NK-92 (cell line): ENCODE data around the gene TTC21B.

Experiments
- DNase-seq: peaks from one replicate; lab custom pipeline; 2025; ENCODE audit not compliant: unreplicated experiment; lab: John Stamatoyannopoulos, UW

Gene TTC21B

GRCh38 chr2:165927353-165927752 is 26.2 kb downstream of the TTC21B start:
- no peak for DNase-seq

- DNase-seq = no peak
Observed at GRCh38 chr2:165924946-165925345, 28.6 kb downstream of the TTC21B start.

DNA sequence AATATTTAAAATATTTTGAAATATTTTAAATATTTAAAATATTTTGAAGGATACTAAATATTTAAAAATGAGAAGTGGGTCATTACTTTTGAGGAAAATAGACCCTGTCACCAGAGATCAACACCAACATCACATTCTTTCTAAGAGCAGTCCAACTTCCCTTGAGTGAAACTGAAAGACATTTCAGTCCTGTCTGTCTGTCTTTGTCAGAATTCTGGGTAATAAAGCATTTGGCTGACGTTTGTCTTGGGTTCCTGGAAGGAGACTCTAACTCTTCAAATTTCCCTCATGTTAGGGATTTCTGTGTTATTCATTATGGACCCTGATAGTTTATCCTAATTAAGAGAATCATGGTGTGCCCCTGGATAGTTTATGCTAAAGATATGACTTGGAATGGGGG is 32.8 kb downstream of the TTC21B start:
- no peak for DNase-seq

GRCh38 chr2:165913636-165914035 is 39.9 kb downstream of the TTC21B start:
- no peak for DNase-seq

DNA sequence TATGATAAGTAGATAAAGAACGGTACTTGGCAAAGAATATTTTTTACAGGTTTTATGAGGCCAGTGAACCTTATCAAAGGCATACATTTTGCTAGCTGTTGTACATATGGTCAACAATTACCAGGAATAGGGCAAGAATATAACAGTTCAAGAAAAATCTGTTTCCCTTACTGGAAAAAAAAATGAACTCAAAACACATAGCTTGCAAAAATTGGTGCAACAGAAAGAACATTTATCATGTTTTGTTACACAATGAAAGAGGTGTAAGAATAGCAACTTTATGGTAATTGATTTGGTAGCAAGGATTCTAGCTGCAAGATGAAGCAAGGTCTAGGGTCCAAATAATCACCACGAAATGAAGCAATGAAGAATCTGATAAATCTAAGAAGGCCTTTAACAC is 41.6 kb downstream of the TTC21B start:
- no peak for DNase-seq

DNA sequence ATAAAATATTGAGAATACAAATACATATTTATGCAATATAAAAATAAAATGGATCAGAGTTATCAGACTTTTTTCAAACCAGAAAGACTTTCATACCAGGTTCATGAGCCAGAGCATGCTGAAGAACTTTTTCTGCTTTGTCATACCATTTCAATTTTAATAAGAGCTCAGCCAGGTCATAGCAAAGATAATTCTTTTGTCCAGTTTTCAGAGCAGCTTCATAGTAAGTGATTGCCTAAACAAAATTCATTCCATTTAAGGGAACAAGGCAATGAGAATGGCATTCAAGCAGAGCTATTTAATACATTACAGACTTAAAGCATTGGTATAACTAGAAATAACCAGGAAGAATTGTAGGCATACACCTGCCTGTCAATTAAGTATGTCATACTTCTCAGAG is 42.3 kb downstream of the TTC21B start:
- no peak for DNase-seq

DNA sequence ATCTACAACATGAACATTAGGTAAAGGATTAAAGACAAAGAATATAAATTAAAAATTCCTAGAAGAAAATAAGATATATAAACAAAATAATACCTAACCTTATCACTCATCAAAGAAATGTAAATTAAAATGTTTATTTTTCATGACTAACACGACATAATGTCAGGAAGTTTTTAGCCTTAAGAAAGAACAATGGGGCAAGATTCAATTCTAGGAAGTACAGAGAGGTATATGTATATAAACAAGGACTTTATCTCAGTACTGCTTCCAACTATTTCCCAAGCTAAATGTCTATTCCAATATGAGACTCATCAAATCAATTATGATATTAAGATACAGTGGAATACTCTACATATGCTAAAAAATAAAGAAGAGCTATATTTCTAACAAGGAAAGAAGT is 44.1 kb downstream of the TTC21B start:
- no peak for DNase-seq

DNA sequence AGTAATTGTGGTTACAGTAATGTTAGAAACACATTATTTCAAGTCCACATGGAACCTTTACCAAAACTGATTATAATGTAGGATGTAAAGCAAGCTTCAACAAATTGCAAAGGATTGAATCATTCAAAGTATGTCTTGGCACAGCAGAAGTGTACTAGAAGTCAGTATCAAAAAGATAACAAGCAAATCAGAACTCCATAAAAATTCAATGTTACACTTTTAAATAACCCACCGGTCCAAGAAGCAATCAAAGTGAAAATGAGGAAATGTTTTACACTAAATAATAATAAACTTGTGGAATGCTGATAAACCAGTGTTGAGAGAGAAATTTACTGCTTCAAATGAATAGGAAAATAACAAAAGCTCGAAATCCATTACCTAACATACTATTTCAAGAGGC is 47.7 kb downstream of the TTC21B start:
- no peak for DNase-seq

GRCh38 chr2:165905269-165905668 is 48.3 kb downstream of the TTC21B start:
- DNase-seq = no peak

DNA sequence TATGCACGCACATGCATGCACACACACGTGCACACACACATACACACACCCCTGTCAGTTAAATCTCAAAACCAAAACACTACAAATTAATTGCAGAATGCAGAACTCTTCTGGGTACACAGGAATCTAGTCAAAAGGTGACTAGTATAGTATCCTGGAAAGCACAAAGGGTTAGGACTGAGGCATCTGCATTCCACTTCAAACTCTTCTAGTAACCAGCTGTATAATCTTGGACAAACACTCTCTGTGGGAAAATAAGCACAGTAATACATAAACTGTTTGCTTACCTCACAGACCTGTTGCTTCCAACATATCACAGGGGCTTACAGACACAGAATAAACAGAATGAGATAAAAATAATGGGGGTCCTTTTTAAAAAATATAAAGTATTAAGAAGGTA is 49.1 kb downstream of the TTC21B start:
- DNase-seq = no peak

GRCh38 chr2:165903406-165903805 is 50.2 kb downstream of the TTC21B start:
- no peak for DNase-seq

DNA sequence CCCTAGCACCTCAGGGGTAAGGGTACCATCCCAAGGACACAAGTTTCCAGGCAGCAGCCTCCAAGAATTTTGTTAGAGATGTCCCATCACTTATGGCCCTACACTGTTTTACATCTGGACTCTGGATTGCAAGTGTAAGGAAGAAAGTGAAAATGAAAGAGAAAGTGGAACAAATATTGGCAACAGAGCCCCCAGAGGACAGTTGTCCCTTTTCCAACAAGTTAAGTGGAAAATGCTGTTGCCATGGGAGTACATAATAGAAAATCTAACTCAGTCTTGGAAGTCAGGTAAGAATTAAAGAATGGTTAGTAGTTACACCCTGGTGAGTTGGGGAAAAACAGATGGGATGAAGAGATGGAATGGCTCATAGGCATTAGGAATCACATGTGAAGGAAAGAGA is 50.6 kb downstream of the TTC21B start:
- no peak for DNase-seq

DNA sequence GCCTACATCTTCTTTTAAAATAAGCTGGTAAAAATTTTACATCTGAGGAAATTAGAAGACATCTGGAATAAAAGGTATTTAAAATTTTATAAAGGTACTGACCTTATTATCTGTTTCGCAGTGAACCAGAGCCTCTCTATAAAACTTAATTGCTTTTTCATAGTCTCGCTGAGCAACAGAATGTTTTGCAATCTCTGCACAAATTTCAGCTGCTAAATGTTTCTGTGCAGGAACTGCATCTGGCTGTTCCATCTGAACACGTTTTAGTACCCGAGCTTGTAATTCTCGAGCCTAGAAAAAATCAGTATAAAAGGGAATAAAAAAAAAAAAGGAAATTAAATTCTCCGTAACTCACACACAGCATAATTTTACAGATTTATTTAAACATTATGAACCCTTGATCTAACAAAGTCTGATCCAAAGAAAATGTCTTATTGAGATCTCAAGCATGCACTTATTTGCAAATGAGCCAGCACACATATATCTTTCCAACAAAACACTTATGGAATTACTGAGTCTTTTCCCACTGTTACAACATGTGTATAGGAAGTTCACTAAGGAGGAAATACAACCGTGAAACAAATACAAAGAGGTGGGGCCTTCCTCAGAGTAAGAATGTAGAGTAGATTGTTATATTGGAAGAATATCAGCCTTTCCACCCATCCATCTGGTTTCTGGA is 51.8 kb downstream of the TTC21B start:
- no peak for DNase-seq

DNA sequence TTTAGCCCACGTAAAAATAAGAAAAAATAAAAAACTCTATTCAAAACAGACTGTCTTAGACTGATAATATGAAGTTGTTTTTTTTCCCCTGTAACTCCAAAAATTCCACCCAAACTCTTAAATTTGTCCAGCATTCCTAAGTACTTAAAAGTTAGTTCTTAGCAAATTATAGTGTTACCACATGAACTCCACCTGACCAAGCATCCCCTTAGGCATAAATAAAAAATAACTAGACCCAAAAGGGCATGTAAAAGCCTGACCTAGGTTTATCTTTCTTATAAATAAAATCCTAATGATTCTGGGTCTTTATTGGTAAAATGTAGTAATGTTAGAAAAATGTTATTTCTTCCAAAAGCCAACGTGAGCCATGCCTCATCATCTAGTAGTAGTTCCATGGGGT is 54.3 kb downstream of the TTC21B start:
- no peak for DNase-seq

DNA sequence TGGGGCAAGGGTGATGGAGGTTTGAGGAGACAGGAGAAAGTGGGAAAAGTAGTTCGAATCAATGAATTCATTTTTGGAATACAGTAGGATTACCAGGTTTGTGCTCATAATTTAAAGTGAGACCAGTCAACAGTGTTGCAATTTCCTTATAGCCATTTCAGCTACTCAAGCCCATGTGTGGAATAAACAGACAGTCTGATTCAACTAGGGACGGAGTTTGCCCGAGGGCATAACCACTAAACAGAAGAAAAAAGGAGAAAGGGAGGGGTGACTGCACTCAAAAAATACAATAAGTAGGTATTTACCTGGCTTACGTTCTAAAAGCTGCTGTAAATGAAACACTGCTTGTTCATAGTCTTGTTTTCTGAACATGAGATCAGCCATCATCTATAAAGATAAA is 55.2 kb downstream of the TTC21B start:
- DNase-seq = no peak

DNA sequence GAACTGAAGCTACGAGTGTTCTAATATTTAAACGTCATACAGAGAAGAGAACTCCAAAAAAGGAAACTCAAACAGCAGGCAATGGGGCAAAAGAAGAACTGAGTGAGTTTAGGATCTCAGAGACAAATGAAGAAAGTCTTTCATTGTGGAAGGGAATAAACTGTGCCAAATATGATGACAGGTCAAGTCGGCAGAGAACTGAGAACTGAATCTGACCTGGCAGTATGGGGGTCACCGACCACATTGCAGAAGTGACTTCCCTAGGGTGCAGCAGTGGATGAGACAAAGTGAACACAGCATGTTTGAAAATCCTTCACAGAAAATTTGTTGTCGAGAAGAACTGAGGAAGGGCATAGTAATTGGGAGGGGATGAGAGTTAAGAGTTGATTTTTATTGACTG is 55.9 kb downstream of the TTC21B start:
- no peak for DNase-seq

DNA sequence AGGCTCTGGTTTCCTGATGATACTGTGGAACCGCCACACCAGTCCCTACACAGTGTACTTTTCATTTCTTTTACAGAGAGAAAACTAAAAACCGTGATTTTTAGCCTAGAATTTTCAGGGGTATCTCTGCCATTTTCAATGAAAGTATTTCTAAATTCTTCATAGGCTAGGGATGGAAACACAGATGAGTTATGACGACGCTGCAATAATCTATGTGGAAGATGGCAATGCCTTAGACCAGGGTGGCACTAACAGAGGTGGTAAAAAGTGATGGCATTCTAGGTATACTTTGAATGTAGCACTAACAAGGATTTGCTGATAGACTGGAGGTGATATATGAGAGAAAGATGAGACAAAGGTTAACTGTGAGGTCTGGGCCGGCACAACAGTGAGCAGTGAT is 56.5 kb downstream of the TTC21B start:
- no peak for DNase-seq

DNA sequence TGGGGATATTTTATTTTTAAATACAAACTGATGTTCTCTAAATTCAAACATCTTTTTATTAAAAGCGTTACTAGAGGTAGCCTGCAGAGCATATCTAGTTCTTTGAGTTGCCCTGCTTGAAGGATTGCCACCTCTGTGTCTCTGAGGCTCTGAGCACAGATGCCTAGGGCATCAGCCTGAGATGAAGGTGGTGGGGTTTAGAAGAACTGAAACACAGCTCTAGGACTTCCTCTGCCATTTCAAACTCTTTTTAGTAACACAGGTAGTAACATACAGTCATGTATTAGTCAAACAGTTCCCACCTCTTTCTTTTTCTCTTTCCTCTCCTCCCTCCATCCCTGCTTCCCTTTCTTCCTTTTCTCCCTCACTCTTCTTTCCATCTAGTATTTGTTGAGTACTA is 57.6 kb downstream of the TTC21B start:
- DNase-seq = no peak

- no peak for DNase-seq
Observed at GRCh38 chr2:165893556-165893955, 60.0 kb downstream of the TTC21B start.

- DNase-seq = no peak
Observed at GRCh38 chr2:165892526-165892925, 61.0 kb downstream of the TTC21B start.

GRCh38 chr2:165891943-165892342 is 61.6 kb downstream of the TTC21B start:
- DNase-seq = no peak

DNA sequence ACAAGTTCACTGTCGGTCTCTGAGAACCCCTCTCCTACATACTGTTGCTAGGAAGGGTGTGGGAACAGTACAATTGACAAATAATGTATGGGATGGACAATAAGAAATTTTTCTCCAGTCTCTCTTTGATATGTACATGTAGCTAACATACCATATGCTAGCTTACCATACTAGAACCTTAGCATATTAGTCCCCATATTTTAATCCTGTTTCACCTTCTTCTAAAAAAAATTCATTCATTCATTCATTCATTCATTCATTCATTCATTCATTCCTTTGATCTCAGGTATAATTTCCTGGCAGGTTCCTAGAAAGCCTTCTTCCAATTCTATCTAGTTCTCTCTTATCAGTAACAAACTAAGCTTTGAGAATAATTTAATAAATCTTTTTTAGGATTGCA is 62.2 kb downstream of the TTC21B start:
- no peak for DNase-seq

DNA sequence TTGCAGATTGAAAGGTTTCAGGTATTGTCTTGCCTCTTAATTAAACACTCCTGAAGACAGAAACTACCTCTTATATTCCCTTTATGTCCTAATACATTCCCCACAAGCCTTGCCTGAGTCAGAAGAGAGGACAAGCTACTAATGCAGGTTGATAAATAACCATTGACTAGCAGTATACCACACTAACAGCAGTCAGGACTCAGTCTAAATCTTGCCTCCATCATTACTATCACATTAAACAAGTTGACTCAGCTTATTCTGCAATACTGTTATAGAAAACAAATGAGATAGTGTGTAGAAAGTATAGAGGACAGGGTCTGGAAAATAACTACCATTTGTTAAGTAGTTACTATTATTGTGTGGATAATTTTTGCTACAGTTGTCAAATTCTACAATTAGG is 63.8 kb downstream of the TTC21B start:
- DNase-seq = no peak

GRCh38 chr2:165889158-165889557 is 64.4 kb downstream of the TTC21B start:
- no peak for DNase-seq
